HG02798 (cell line): Measurements from ENCODE around the gene HPS4.
A peak's percentile ranks its signal among the peaks of the same experiment; 100 is the strongest.
"Not testable (repeated sequence)": the region's sequence is repeated elsewhere in the genome, so short reads cannot be mapped to it uniquely, and the experiment has no call there.

ENCODE experiments used
- ATAC-seq: cut with Tn5 transposase; IDR thresholded peaks from one replicate; pipeline ENCODE4 v1.9.1; 2021; ENCODE audit warnings: mild to moderate bottlenecking; ENCODE audit not compliant: unreplicated experiment, poor library complexity

HPS4 gene

GRCh38 chr22:26483439-26484359 is at the start of gene HPS4, which contains the start of gene SRRD:
HPS4 (minus strand) TSS chr22:26483783; CDS start chr22:26481762, 2,021 bp downstream.
SRRD (plus strand) TSS chr22:26483877; CDS start chr22:26483891, 14 bp downstream.
- ATAC-seq: peak; percentile 84

GRCh38 chr22:26529345-26529744 is 45.8 kb upstream of the HPS4 start:
- ATAC-seq: no peak

GRCh38 chr22:26528518-26528917 is 44.9 kb upstream of the HPS4 start:
- ATAC-seq: not testable (repeated sequence)

DNA sequence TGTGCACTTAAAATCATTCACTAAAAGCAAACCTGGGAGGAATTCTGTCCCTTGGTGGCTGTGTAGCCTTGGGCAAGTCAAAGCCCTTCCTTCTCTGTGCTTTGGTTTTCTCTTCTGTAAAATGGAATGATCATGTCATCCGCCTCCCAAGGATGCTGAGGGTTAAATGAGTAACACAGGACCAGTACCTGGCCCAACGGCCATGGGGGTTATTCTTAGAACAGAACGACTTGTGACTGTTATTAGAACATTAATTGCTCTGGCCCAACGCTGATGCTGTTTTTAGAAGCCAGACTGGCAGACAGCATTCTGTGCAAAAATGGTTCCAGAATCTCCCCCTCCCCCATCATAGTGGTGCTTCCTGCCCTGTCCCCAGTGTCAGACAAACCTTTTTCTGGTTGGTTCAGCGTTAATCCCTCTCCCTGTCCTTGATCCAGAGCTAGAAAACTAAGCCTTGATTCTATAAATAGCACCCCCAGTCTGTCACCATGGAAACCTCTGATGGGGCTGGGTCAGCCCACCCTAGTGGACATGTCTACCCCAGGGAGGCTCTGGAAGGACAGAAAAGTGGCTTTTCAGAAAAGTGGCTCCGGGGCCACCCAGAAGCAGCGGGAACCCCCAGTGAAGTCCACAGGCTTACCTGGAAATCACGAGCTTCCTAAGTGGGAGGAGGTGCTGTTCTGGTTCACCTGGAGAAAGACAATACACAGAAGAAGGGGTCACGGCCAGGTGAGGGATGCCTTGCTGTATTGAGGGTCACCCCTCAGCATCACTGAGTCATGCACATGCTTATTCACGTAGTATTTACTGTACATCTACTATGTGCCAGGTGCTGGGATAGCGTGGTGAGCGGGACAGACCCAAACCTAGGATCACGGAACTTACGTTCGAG is 44.2 kb upstream of the HPS4 start:
- ATAC-seq: no peak

DNA sequence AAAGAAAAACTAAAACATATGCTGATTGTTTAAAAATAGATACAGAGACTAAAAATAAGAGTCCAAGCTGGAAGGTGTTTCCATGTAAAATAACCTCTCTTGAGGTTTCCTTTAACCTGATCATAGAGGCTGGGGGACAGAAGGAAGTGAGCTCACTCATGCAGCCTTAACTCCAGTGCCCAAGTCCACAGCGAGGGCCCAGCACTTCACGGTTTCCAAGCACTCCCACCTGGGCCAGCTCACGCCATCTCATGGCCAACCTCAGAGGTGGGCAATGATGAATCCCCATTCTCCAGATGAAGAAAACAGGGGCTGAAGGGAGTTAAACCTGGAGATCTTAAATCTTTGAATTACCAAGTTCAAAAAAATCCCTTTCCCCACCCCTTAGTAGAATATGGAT is 43.6 kb upstream of the HPS4 start:
- ATAC-seq: no peak

DNA sequence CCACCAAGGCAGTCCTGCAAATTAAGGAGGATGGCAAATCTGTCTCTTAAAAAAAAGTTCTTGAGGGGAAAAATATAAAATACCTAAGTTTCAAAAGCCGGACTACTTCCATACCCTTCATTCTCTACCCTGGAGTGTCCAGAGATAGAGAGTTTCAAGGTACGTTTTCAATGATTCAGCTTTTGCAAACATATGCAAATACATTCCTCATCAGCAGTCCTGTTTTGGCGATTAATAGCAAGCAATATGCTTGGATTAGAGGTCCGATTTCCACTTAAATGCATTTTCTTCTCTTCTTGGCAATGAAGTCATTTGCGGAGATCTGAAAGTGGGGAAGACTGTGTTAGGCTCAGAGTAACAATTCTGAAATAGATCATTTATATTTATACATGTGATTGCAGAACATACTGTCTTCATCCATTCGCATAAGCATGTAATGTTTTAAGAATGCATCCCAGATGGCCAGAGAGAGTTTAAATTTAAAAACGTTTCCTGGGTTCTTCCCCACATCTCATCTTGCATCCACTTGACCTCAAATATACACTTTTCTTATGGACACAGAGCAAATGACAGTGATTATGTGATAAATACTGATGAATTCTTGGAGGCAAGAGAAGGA is 42.5 kb upstream of the HPS4 start:
- no peak for ATAC-seq

GRCh38 chr22:26524870-26525269 is 41.3 kb upstream of the HPS4 start:
- ATAC-seq: no peak

- ATAC-seq: no peak
Observed at GRCh38 chr22:26522592-26522991, 39.0 kb upstream of the HPS4 start.

GRCh38 chr22:26522012-26522411 is 38.4 kb upstream of the HPS4 start:
- ATAC-seq: no peak

DNA sequence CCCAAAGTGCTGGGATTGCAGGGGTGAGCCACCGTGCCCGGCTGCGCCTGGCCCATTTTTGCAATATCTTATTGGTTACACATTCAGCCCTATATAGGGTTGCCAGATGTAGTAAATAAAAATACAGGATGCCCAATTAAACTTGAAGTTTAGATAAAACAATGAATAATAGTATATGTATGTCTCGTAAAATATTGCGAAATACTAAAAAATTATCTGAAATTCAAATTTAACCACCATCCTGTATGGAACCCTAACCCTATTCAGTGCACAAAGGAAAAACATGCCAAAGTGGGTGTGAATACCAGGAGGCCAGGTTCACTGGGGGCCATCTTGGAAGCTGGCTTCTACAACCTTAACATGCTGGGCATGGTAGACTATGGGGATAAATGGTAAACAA is 33.8 kb upstream of the HPS4 start:
- ATAC-seq: no peak

DNA sequence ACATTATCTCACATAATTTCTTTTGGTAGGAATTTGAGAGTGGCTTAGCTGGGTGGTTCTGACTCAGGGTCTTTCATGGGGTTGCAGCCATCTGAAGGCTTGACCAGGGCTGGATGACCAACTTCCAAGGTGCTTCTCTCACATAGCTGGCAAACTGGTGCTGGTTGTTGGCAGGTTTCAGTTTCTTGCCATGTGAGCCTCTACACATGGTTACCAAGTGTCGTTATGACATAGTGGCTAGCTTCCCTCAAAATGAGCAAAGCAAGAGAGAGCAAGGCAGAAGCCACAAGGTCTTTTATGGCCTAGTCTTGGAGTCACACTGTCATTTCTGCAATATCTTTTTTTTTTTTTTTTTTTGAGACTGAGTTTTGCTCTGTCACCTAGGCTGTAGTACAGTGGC is 32.9 kb upstream of the HPS4 start:
- no peak for ATAC-seq

GRCh38 chr22:26515931-26516330 is 32.3 kb upstream of the HPS4 start:
- no peak for ATAC-seq

DNA sequence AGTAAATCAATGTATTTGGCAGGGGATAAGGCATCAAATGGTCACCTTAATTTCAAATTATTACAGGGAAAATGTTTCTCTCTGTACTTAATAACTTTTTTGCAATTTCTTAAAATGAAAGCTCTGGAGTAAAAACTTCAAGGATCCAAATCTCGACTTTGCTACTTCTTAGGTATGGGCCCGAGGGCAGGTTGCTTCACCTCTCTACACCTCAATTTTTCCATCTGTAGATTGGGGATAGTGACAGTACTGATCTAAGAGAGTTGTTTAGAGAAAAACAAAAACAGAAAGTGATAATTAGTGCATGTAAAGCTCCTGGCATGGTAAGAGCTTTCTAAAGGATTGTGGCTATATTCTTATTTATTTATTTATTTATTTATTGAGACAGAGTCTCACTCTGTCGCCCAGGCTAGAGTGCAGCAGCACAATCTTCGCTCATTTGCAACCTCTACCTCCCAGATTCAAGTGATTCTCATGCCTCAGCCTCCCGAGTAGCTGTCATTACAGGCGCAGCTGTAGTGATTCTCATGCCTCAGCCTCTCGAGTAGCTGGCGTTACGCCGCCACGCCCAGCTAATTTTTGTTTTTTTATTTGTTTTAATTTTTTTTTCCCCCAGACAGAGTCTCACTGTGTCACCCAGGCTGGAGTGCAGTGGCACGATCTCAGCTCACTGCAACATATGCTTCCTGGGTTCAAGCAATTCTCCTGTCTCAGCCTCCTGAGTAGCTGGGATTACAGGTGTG is 31.0 kb upstream of the HPS4 start:
- no peak for ATAC-seq

GRCh38 chr22:26513838-26514237 is 30.3 kb upstream of the HPS4 start:
- no peak for ATAC-seq

- ATAC-seq: peak; percentile 98
Observed at GRCh38 chr22:26512149-26512793, 28.7 kb upstream of the HPS4 start, which contains the start of gene TFIP11. TFIP11 (minus strand) TSS chr22:26512473; CDS start chr22:26510272, 2,201 bp downstream.

DNA sequence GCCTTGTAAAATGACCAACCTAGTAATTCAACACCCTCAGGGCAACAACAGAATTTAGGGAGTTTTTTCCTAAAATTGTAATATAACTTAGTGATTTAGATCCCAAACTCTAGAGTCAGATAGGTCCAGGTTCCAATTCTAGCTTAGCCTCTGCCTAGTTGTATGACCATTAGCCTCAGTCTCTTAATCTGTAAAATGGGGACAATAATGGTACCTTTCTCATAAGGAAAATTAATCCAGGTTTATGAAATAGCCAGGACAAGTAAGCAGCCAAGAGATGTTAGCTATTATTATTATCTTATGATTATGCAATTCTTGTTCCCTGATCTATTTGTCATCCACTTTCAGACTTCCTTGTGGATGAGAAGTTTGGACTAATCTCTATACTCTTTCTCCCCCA is 24.6 kb upstream of the HPS4 start:
- no peak for ATAC-seq

GRCh38 chr22:26503758-26504157 is 20.2 kb upstream of the HPS4 start:
- no peak for ATAC-seq

- no peak for ATAC-seq
Observed at GRCh38 chr22:26502688-26503561, 19.3 kb upstream of the HPS4 start.
